Mucosa of rectum (tissue), 2 donors: Measurements from ENCODE around the gene SLC9A8.

ENCODE experiments used
- H3K27ac ChIP-seq, 2 donors: one replicate each; pipeline ENCODE4 v1.7.0; 2013; ENCODE audit warnings: inconsistent platforms in 2 of 2, low read depth in 2 of 2, low read length in 2 of 2
- H3K27me3 ChIP-seq, 2 donors: one replicate each; pipeline ENCODE4 v1.7.0; 2013; ENCODE audit warnings: low read length in 2 of 2; ENCODE audit not compliant: control insufficient read depth in 2 of 2, insufficient read depth in 2 of 2
- H3K36me3 ChIP-seq, 2 donors: one replicate each; pipeline ENCODE4 v1.7.0; 2013; ENCODE audit warnings: low read length in 2 of 2; ENCODE audit not compliant: control insufficient read depth in 2 of 2, insufficient read depth in 2 of 2
- H3K4me1 ChIP-seq, 2 donors: one replicate each; pipeline ENCODE4 v1.7.0; 2013; ENCODE audit warnings: low read length in 2 of 2, mild to moderate bottlenecking in 1 of 2; ENCODE audit not compliant: control insufficient read depth in 2 of 2, insufficient read depth in 2 of 2
- H3K4me3 ChIP-seq, 2 donors: one replicate each; pipeline ENCODE4 v1.7.0; 2013; ENCODE audit warnings: low read length in 2 of 2
- H3K9ac ChIP-seq, 2 donors: one replicate each; pipeline ENCODE4 v1.7.0; 2013; ENCODE audit warnings: low read length in 2 of 2, low read depth in 1 of 2, mild to moderate bottlenecking in 1 of 2
- H3K9me3 ChIP-seq, 2 donors: one replicate each; pipeline ENCODE4 v1.7.0; 2013; ENCODE audit warnings: low read length in 2 of 2; ENCODE audit not compliant: control insufficient read depth in 2 of 2
- donor health status: healthy.
- donor health status: Normal muscosa, but diverticular disease.

Gene SLC9A8

DNA sequence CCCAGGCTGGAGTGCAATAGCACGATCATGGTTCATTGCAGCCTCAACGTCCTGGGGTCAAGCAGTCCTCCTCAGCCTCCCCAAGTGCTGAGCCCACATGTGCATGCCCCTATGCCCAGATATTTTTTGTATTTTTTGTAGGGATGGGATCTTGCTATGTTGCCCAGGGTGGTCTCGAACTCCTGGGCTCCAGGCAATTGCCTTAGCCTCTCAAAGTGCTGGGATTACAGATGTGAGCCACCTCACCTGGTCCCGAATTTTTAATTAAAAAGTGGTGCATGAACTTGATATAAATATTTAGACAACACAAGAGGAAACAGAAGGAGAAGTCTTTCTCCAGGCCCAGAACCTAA is 116.5 kb downstream of the SLC9A8 start:
- H3K36me3 ChIP-seq, result no peaks in the 10 kb centered on the region
- no peaks in the 10 kb centered on the region for H3K9me3 ChIP-seq
- H3K4me1 ChIP-seq, result peaks cover 0 to 8% of the 10 kb centered on the region in 2 donors
- H3K9ac ChIP-seq, result no peak overlapping the region
- no peak overlapping the region for H3K4me3 ChIP-seq
- no peaks in the 10 kb centered on the region for H3K27me3 ChIP-seq
- H3K27ac ChIP-seq, result no peak overlapping the region

DNA sequence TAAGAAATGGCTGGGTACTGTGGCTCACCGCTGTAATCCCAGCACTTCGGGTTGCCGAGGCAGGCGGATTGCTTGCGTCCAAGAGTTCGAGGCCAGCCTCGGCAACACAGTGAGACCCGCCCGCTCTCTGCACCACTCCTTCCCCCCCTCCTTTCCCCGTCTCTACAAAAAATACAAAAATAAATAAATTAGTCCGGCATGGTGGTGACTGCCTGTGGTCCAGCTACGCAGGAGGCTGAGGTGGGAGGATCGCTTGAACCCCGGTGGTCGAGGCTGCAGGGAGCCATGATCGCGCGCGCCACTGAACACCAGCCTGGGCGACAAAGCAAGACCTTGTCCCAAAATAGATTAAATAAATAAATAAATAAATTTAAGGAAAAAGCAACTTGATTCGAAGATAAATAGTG is 123.1 kb downstream of the SLC9A8 start:
- H3K9ac ChIP-seq, result peak overlapping the region; percentile 56 to 70
- H3K4me3 ChIP-seq, result peak overlapping the region; percentile 81 to 98

DNA sequence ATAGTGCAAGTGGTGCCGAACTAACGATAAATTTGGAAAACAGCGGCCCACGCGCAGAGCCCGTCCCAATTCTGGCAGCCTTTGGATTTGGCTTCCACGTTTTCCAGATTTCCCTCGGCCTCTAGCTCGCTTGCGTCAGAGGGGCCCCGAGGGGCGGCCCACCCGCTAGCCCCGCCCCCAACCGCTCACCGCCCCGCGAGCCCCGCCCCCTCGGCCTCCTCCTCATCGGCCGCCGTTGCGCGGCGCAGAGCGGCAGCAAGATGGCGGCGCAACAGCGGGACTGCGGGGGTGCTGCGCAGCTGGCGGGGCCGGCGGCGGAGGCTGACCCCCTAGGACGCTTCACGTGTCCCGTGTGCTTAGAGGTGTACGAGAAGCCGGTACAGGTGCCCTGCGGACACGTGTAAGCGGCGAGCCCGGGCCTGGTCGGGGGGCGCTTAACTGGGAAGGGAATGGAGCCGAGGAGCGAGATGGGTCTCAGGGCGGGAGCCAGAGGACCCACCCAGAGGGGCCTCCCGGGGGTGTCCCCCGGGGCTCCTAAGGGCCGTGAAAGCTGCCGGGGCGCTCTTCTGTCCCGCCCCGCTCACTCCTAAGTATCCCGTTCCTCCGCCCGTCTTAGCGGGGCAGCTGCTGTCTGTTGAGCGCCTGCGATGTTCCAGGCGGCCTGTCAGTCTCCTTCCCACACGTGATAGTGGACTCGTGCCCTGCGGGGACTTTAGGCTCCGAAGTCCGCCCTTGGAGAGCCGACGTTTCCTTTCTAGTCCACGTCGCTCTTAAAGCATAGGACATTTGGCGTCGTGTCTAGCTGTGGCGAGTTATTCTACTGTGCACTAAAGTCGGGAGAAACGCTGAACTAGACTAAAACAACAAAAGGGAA is 123.8 kb downstream of the SLC9A8 start, which contains the start of gene RNF114:
RNF114 (plus strand) TSS at position 245 of the 874 bp plus-strand sequence; CDS start at position 261, 16 bp downstream.
- Histone ChIP-seq H3K9ac (peak within 1 kb of the TSS; percentile 94 to 97), H3K4me1 (peaks cover 29 to 32% of the 10 kb centered on the region in 2 donors), H3K27ac (peak within 1 kb of the TSS; percentile 88 to 90), H3K27me3 (no peaks in the 10 kb centered on the region), H3K9me3 (no peaks in the 10 kb centered on the region), H3K36me3 (peaks cover 3 to 11% of the 10 kb centered on the region in 2 donors), H3K4me3 (peak within 1 kb of the TSS; percentile 81 to 98)

More for the DNA sequence above, 123.1 kb downstream of the SLC9A8 start:
- Histone ChIP-seq H3K27me3 (no peaks in the 10 kb centered on the region), H3K4me1 (peaks cover 29 to 32% of the 10 kb centered on the region in 2 donors), H3K27ac (peak overlapping the region; percentile 32 to 37), H3K9me3 (no peaks in the 10 kb centered on the region), H3K36me3 (peaks cover 0 to 8% of the 10 kb centered on the region in 2 donors)

DNA sequence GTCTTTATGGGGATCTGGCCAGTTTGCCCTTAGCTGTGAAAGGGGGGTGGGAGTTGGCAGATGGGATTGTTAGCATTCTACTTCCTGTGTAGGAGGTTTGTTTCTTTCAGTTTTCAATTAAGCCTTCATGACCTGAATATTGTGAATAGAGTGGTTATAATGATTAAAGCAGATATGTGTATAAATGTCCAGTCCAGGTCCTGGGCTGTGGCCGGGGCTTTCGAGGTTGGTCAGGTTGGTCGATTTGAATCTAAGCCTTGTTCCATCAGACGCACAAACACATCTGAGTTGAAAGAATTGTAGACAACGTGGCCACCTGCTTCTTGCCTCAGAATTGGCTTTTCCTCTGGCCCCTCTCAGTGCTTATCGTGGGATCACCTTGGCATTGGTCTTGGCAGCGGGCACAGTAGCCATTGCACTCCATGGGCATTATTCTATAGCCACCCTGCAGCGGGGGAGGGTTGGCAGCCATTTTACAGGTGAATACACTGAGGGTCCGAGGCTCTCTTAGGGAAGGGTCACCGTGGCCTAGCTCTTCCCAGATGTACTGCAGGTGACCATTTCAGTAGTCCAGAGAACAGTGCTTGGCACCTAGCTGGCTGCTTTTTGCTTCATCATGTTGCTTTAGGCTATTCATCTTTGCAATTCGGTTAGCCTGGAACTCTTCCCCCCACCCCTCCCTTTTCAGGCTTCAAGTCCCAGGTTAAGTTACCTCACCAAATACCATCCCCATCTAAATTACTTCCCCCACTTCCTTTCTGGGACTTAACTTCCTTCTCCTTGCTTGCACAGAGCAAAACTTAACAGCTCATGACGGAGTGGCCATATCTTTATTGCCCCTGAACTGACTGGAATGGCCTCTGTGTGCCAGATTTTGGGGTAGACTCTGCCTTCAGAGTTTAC is 124.7 kb downstream of the SLC9A8 start:
- H3K9me3 ChIP-seq, result no peaks in the 10 kb centered on the region
- peak overlapping the region; percentile 88 to 90 for H3K27ac ChIP-seq
- peak overlapping the region; percentile 94 to 97 for H3K9ac ChIP-seq
- peaks cover 10 to 20% of the 10 kb centered on the region in 2 donors for H3K36me3 ChIP-seq
- H3K27me3 ChIP-seq, result no peaks in the 10 kb centered on the region
- peaks cover 29 to 32% of the 10 kb centered on the region in 2 donors for H3K4me1 ChIP-seq
- H3K4me3 ChIP-seq, result peak overlapping the region; percentile 81 to 98

DNA sequence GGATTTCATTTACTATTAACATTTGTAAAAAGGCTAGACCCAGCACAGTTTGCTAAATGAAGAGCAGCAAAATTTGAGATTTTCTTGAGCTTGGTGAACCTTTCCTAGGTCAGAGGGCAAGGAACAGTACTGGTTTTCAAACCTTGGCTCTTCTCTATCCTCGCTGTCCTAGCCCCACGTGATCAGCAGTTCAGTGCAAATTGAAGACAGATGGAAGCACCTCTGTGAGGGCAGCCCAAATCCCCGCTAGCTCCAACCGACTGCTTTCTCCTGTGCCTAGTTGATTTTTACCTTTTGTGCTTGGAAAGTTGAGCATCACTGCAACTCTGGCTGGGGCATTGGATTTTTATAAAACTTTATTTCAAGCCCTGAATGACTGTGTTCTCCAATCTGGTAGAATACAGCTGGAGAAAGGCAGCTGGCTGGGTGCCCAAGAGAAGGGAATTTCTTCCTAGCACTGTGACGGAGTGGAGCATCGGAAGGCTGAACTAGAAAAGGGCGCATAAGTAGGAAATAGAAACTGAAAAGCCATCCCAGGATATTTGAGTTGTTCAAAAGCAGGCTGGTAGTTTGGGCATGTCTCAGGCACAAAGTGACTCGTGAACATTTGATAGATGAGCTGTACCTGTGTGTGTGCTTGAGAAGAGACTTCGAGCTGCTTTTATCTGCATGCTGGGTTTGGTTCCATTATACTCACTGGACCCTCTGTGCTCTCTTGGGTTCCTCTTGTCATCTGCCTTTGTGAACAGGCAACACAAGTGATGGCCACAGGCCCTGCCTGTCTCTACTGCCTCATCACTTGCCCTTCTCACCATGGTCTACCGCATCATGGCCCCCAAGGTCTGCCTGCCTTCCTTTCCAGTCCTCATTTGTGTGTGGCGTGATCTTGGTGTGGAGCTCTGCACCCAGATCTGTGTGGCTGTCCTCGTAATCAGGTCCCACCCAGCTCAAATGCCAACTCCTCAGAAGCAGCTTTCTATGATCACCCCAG is 125.8 kb downstream of the SLC9A8 start:
- Histone ChIP-seq H3K27me3 (no peaks in the 10 kb centered on the region), H3K4me1 (peaks cover 29 to 32% of the 10 kb centered on the region in 2 donors), H3K9me3 (no peaks in the 10 kb centered on the region), H3K36me3 (peaks cover 15 to 24% of the 10 kb centered on the region in 2 donors), H3K4me3 (peak overlapping the region; percentile 17 to 98), H3K9ac (peak overlapping the region in 1 of 2 donors; percentile 94), H3K27ac (peak overlapping the region; percentile 88 to 90)

DNA sequence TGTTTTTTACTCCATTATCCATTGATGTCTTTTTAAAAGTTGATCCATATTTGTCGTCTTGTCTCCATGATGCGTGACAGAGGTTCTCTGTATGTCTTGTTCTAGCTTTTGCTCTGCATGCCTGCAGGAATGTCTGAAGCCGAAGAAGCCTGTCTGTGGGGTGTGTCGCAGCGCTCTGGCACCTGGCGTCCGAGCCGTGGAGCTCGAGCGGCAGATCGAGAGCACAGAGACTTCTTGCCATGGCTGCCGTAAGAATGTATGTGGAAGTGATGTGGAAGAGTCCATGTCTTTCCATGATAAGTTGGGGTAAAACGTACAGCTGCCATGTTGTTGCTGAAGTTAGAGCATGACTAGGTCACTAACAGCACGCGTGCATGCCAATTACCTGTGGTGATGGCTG is 128.8 kb downstream of the SLC9A8 start:
- Histone ChIP-seq H3K9ac (no peak overlapping the region), H3K4me1 (peaks cover 24 to 25% of the 10 kb centered on the region in 2 donors), H3K27ac (no peak overlapping the region), H3K4me3 (no peak overlapping the region), H3K27me3 (no peaks in the 10 kb centered on the region), H3K36me3 (peaks cover 30 to 45% of the 10 kb centered on the region in 2 donors), H3K9me3 (no peaks in the 10 kb centered on the region)
